ENCODE measurements around the gene CREBBP.

DNA sequence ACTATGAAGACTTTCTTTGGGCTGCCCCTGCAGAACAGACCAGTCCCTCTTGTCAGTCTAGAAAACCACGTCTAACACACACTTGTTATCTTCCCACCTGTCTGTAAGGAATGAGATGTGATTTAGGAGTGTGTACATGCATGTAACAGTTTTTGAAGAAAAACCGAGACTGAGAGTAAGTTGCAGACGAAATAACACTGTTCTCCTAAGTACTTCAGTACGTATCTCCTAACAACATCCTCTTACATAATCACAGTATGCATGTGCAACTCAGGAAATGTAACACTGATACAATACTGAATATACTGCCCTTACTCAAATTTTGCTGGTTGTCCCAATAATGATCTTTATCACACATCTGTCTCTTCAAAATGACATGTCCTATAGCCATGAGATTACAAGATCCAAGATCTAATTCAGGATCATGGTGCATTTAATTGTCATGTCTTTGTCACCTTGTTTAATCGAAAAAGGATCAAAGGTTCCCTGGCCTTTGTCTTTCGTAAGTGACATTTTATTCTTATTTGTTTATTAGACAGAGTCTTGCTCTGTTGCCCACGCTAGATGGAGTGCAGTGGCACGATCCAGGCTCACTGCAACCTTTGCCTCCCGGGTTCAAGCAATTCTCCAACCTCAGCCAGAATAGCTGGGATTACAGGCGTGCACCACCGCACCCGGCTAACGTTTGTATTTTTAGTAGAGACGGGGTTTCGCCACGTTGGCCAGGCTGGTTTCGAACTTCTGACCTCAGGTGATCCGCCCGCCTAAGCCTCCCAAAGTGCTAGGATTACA lies 25.6 kb downstream of the CREBBP start:
- TF ChIP-seq, protein P1, sequence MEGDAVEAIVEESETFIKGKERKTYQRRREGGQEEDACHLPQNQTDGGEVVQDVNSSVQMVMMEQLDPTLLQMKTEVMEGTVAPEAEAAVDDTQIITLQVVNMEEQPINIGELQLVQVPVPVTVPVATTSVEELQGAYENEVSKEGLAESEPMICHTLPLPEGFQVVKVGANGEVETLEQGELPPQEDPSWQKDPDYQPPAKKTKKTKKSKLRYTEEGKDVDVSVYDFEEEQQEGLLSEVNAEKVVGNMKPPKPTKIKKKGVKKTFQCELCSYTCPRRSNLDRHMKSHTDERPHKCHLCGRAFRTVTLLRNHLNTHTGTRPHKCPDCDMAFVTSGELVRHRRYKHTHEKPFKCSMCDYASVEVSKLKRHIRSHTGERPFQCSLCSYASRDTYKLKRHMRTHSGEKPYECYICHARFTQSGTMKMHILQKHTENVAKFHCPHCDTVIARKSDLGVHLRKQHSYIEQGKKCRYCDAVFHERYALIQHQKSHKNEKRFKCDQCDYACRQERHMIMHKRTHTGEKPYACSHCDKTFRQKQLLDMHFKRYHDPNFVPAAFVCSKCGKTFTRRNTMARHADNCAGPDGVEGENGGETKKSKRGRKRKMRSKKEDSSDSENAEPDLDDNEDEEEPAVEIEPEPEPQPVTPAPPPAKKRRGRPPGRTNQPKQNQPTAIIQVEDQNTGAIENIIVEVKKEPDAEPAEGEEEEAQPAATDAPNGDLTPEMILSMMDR (IDR thresholded peaks at IDR 0.05) = no peak
- TF ChIP-seq POLR2A (IDR thresholded peaks at IDR 0.05) = no peak
- no peak for TF ChIP-seq POLR2AphosphoS5 (IDR thresholded peaks at IDR 0.05)
